GM19438 (cell line): ENCODE measurements around the gene ZBTB14.

Experiments
- ATAC-seq: cut with Tn5 transposase; IDR thresholded peaks from one replicate; pipeline ENCODE4 v1.9.1; 2021; ENCODE audit warnings: low read depth; ENCODE audit not compliant: unreplicated experiment

ZBTB14 gene

GRCh38 chr18:5295231-5295920 is at the start of gene ZBTB14:
Gene ZBTB14, minus strand, starts transcription at chr18:5295726. Its CDS starts 2,480 bp downstream, at chr18:5293246.
- ATAC-seq, result peak; percentile 17

- ATAC-seq, result no peak
These were observed 43.8 kb upstream of the ZBTB14 start for GRCh38 chr18:5339202-5339834.

GRCh38 chr18:5334456-5335075 is 39.0 kb upstream of the ZBTB14 start:
- ATAC-seq, result no peak

GRCh38 chr18:5318061-5318700 is 22.7 kb upstream of the ZBTB14 start:
- ATAC-seq, result no peak

GRCh38 chr18:5317186-5317585 is 21.7 kb upstream of the ZBTB14 start:
- no peak for ATAC-seq

GRCh38 chr18:5315838-5316237 is 20.3 kb upstream of the ZBTB14 start:
- no peak for ATAC-seq

GRCh38 chr18:5311301-5311989 is 15.9 kb upstream of the ZBTB14 start:
- ATAC-seq, result no peak

GRCh38 chr18:5309888-5310470 is 14.5 kb upstream of the ZBTB14 start:
- peak; percentile 91 for ATAC-seq

- no peak for ATAC-seq
These were observed 10.3 kb upstream of the ZBTB14 start for GRCh38 chr18:5305835-5306234.

- ATAC-seq, result no peak
These were observed 8.7 kb upstream of the ZBTB14 start for GRCh38 chr18:5304232-5304631.

- no peak for ATAC-seq
These were observed 8.1 kb upstream of the ZBTB14 start for GRCh38 chr18:5303636-5304035.

- no peak for ATAC-seq
These were observed 7.1 kb upstream of the ZBTB14 start for GRCh38 chr18:5302606-5303005.

- ATAC-seq, result no peak
These were observed 5.0 kb upstream of the ZBTB14 start for GRCh38 chr18:5300476-5301010.

- ATAC-seq, result no peak
These were observed 2.8 kb upstream of the ZBTB14 start for GRCh38 chr18:5298156-5298852.

- no peak for ATAC-seq
These were observed 2.1 kb upstream of the ZBTB14 start for GRCh38 chr18:5297597-5297996.

- ATAC-seq, result peak; percentile 16
These were observed 1.3 kb upstream of the ZBTB14 start for GRCh38 chr18:5296706-5297320.

GRCh38 chr18:5295981-5296705 is 617 bp upstream of the ZBTB14 start:
- peak; percentile 61 for ATAC-seq

GRCh38 chr18:5294457-5295230 is 882 bp downstream of the ZBTB14 start:
- peak; percentile 13 for ATAC-seq
